Vagina (tissue), 2 donors: ENCODE results near the gene MBNL3.

Experiments
- POLR2A ChIP-seq, 2 donors: fragments of 450-650 bp; IDR thresholded peaks; one replicate each; pipeline ENCODE4 v1.6.1; 2017; ENCODE audit warnings: antibody characterized with exemption in 2 of 2, mild to moderate bottlenecking in 2 of 2, moderate library complexity in 2 of 2
- TF ChIP-seq, protein P1 (sequence below), 3 experiments: fragments of 450-650 bp in 2 of 3; fragments of 200-600 bp in 1 of 3; sonication (generic) in 1 of 3; IDR thresholded peaks; one replicate each; pipeline ENCODE4 v1.5.1; 2017 to 2019; ENCODE audit warnings: antibody characterized with exemption in 3 of 3, mild to moderate bottlenecking in 2 of 3, moderate library complexity in 2 of 3

DNA sequence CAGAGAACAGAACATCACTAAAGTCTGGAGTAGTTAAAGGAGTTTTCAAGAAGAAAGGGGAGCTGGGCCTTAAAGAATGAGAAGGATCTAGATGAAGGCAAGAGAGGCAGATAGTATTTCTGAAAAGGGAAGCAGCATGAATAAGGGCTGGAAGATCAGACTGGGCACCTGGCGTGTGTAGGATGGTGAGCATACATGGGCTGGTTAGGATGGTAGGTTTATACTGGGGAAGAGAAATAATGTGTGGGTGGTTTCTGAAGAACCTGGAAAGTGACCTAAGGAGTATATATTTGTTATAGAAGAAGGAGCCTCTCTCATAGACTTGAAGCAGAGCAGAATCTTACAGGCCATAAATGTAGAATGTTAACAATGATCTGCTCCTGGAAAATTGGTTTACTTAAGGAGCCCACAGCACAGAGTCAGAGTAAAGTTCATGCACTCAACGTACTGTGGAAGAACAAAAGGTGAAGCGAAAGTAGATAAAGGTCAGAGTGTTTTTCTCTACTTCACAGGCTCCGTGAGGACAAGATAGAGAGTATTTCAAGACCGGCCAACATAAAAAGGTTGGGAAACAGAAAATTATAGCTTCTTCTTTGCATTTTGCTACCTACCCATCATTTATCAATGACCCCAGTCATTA lies 35.8 kb downstream of the MBNL3 start:
- TF ChIP-seq, protein P1, sequence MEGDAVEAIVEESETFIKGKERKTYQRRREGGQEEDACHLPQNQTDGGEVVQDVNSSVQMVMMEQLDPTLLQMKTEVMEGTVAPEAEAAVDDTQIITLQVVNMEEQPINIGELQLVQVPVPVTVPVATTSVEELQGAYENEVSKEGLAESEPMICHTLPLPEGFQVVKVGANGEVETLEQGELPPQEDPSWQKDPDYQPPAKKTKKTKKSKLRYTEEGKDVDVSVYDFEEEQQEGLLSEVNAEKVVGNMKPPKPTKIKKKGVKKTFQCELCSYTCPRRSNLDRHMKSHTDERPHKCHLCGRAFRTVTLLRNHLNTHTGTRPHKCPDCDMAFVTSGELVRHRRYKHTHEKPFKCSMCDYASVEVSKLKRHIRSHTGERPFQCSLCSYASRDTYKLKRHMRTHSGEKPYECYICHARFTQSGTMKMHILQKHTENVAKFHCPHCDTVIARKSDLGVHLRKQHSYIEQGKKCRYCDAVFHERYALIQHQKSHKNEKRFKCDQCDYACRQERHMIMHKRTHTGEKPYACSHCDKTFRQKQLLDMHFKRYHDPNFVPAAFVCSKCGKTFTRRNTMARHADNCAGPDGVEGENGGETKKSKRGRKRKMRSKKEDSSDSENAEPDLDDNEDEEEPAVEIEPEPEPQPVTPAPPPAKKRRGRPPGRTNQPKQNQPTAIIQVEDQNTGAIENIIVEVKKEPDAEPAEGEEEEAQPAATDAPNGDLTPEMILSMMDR (IDR thresholded peaks at IDR 0.05): no peak
- TF ChIP-seq POLR2A (IDR thresholded peaks at IDR 0.05): no peak
